Immature natural killer cell (primary cell): ENCODE measurements around the gene STOX1. TPM values are rescaled to one million over a fixed set of nuclear protein-coding genes. Genes with fewer than 3 reads are reported as not detected.
"Not testable (repeated sequence)": the region's sequence is repeated elsewhere in the genome, so short reads cannot be mapped to it uniquely, and the experiment has no call there.

Source experiments
- DNase-seq, 3 donors: peaks; one replicate each; pipeline ENCODE4 v3.0.0; 2022; ENCODE audit warnings: mixed read lengths in 1 of 3
- H3K27ac Mint-ChIP-seq, 6 donors: one replicate each; pipeline ENCODE4 v1.8.0; 2020; ENCODE audit warnings: mixed read lengths in 6 of 6, mild to moderate bottlenecking in 5 of 6, inconsistent platforms in 4 of 6, moderate library complexity in 3 of 6
- H3K27me3 Mint-ChIP-seq, 3 donors: one replicate each; pipeline ENCODE4 v1.8.0; 2020 to 2021; ENCODE audit warnings: low read depth in 3 of 3, mild to moderate bottlenecking in 3 of 3, mixed read lengths in 3 of 3, moderate library complexity in 3 of 3, inconsistent platforms in 1 of 3
- H3K36me3 Mint-ChIP-seq, 3 donors: one replicate each; pipeline ENCODE4 v1.8.0; 2020; ENCODE audit warnings: mixed read lengths in 3 of 3, inconsistent platforms in 2 of 3, mild to moderate bottlenecking in 2 of 3
- H3K4me1 Mint-ChIP-seq, 2 donors: one replicate each; pipeline ENCODE4 v1.8.0; 2020; ENCODE audit warnings: inconsistent platforms in 2 of 2, mild to moderate bottlenecking in 2 of 2, mixed read lengths in 2 of 2, moderate library complexity in 1 of 2
- H3K4me3 Mint-ChIP-seq, 5 donors: one replicate each; pipeline ENCODE4 v1.8.0; 2020; ENCODE audit warnings: mild to moderate bottlenecking in 5 of 5, mixed read lengths in 5 of 5, inconsistent platforms in 3 of 5, moderate library complexity in 3 of 5
- H3K9me3 Mint-ChIP-seq, 6 donors: one replicate each; pipeline ENCODE4 v1.8.0; 2020; ENCODE audit warnings: mild to moderate bottlenecking in 6 of 6, mixed read lengths in 6 of 6, inconsistent platforms in 4 of 6, moderate library complexity in 3 of 6
- polyA plus RNA-seq, 3 donors: library from polyadenylated mRNA; unstranded; fragments of 300-500 nt; fragmentation: Illumina TruSeq; gene quantifications; one replicate each; pipeline ENCODE4 v1.2.3, GENCODE V29; 2021

Gene STOX1, protein sequence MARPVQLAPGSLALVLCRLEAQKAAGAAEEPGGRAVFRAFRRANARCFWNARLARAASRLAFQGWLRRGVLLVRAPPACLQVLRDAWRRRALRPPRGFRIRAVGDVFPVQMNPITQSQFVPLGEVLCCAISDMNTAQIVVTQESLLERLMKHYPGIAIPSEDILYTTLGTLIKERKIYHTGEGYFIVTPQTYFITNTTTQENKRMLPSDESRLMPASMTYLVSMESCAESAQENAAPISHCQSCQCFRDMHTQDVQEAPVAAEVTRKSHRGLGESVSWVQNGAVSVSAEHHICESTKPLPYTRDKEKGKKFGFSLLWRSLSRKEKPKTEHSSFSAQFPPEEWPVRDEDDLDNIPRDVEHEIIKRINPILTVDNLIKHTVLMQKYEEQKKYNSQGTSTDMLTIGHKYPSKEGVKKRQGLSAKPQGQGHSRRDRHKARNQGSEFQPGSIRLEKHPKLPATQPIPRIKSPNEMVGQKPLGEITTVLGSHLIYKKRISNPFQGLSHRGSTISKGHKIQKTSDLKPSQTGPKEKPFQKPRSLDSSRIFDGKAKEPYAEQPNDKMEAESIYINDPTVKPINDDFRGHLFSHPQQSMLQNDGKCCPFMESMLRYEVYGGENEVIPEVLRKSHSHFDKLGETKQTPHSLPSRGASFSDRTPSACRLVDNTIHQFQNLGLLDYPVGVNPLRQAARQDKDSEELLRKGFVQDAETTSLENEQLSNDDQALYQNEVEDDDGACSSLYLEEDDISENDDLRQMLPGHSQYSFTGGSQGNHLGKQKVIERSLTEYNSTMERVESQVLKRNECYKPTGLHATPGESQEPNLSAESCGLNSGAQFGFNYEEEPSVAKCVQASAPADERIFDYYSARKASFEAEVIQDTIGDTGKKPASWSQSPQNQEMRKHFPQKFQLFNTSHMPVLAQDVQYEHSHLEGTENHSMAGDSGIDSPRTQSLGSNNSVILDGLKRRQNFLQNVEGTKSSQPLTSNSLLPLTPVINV
- polyA plus RNA-seq, result not detected

DNA sequence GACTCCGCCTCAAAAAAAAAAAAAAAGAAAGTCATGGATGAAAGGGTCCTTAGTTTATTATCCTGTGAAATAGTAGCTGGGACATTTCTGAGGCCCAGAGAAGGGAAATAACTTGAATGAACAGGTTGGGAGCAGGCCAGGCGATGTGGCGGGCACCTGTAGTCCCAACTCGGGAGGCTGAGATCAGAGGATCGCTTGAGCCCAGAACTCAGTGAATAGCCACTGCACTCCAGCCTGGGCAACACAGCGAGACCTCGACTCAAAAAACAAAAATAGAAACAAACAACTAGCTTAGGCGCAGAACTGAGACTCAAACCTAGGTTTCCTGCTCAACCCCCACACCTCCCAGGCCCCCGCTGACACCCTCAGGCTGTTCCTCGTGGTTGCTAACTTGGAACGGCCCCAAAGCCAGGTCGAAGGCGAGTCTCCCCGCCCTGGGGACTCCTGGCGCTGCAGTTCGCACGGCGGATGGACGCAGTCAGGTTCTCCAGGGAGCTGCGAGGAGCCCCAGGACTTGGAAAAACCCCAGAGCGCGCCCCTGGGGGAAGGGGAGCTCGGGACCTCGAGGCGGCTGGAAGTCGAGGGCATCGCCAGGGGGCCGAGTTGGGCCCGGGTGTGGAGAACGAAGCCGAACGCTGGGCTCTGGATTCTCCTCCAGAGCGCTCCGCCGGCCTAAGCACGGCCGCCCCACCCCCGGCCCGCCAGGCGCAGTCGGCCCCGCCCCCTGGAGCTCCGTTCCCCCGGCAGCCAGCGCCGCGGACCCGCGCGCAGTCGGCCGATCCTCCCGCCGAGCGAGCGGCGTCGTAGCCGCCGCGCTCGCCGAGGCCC is at the start of gene STOX1:
STOX1 (plus strand) TSS at position 768 of the 828 bp plus-strand sequence. CDS start 93 bp downstream, outside the sequence.
- Mint-ChIP-seq H3K36me3 (no peaks in the 10 kb centered on the region), H3K9me3 (no peaks in the 10 kb centered on the region), H3K27me3 (peaks cover 3 to 14% (median 7%) of the 10 kb centered on the region in 3 donors), H3K27ac (peak within 1 kb of the TSS in 1 of 6 donors; percentile 17), H3K4me3 (peak within 1 kb of the TSS; percentile 71 to 80 (median 79)), H3K4me1 (peaks cover 0 to 8% of the 10 kb centered on the region in 2 donors)
- DNase-seq, result peak; percentile 13 to 25 (median 16)

DNA sequence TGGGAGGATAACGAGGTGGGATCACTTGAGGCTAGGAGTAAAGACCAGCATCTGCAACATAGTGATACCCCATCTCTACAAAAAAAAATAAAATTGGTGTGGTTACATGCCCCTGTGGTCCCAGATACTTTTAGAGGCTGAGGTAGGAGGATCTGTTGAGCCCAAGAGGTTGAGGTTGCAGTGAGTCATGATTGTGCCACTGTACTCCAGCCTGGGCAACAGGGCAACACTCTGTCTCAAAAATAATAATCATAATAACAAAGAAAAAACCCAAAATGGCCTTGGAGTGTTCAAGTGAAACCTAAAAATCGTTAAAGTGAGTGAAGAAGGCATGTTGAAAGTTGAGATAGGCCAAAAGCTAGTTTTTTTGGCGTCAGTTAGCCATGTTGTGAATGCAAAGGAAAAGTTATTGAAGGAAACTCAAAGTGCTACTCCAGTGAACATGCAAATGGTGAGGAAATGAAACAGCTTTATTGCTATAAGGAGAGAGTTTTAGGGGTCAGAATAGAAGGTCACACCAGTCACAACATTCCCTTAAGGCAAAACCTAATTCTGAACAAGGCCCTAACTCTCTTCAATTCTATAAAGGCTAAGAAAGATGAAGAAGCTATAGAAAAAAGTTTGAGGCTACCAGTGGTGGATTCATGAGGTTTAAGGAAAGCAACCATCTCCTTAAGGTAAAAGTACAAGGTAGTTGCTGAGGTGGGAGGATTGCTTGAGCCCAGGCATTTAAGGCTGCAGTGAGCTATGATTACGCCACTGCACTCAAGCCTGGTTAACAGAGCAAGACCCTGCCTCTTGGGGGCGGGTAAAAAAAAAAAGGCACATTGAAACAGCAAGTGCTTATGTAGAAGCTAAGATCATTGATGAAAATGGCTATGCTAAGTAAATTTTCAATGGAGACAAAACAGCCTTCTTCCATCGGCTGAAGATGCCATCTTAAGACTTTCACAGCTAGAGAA is 45.4 kb upstream of the STOX1 start:
- no peaks in the 10 kb centered on the region for H3K9me3 Mint-ChIP-seq
- no peaks in the 10 kb centered on the region for H3K27me3 Mint-ChIP-seq
- peaks cover 16 to 49% (median 25%) of the 10 kb centered on the region in 3 donors for H3K36me3 Mint-ChIP-seq
- DNase-seq, result no peak
- H3K4me1 Mint-ChIP-seq, result no peaks in the 10 kb centered on the region
- peak overlapping the region in 4 of 6 donors; percentile 8 to 60 (median 46) for H3K27ac Mint-ChIP-seq
- no peak overlapping the region for H3K4me3 Mint-ChIP-seq

DNA sequence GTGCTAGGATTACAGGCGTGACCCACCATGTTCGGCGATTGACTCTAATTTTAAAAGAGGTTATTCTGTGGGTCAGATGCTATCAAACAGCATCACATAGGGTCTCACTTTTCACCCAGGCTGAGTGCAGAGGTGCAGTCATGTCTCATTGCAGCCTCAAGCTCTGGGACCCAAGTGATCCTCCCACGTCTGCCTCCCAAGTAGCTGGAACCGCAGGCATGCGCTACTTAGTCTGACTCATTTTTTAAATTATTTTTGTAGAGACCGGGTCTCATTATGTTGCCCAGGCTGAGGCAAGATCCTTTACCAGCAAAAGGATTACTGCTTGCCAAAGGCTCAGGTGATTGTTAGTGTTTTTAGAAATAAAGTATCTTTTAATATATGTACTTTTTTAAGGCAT is 42.9 kb upstream of the STOX1 start:
- Mint-ChIP-seq H3K27ac (peak overlapping the region in 1 of 6 donors; percentile 48), H3K36me3 (peaks cover 18 to 39% (median 22%) of the 10 kb centered on the region in 3 donors), H3K4me1 (no peaks in the 10 kb centered on the region), H3K4me3 (no peak overlapping the region), H3K27me3 (no peaks in the 10 kb centered on the region), H3K9me3 (no peaks in the 10 kb centered on the region)
- DNase-seq, result no peak

DNA sequence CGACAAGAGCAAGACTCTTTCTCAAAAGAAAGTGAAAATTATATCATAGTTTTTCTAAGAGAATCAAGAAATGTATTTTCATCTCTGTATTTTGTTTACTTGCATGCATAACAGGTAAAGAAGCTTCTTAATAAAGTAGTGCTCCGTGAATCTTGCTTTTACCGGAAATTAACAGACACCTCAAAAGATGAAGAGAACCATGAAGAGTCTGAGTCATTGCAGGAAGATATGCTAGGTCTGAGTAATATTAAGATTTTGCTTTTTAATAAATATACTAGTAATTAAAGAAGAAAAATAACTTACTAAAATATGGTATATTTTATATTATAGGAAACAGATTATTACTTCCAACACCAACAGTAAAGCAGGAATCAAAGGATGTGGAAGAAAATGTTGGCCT is 39.5 kb upstream of the STOX1 start:
- Mint-ChIP-seq H3K9me3 (no peaks in the 10 kb centered on the region), H3K4me3 (no peak overlapping the region), H3K27me3 (peaks cover 0 to 2% (median 0%) of the 10 kb centered on the region in 3 donors), H3K27ac (no peak overlapping the region), H3K4me1 (no peaks in the 10 kb centered on the region), H3K36me3 (peaks cover 13 to 38% (median 21%) of the 10 kb centered on the region in 3 donors)
- DNase-seq, result no peak

DNA sequence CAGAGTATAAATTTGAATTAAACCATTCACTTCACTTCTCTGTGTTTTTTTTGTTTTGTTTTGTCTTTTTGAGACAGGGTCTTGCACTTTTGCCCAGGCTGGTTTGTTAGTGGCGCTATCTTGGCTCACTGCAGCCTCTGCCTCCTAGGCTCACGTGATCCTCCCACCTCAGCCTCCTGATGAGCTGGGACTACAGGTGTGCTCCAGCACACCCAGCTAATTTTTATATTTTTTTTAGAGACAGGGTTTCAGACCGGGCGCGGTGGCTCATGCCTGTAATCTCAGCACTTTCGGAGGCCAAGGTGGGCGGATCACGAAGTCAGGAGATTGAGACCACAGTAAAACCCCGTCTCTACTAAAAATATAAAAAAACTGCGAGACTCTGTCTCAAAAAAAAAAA is 36.9 kb upstream of the STOX1 start:
- Mint-ChIP-seq H3K9me3 (no peaks in the 10 kb centered on the region), H3K4me3 (no peak overlapping the region), H3K36me3 (peaks cover 15 to 33% (median 20%) of the 10 kb centered on the region in 3 donors), H3K4me1 (no peaks in the 10 kb centered on the region), H3K27me3 (peaks cover 0 to 2% (median 0%) of the 10 kb centered on the region in 3 donors), H3K27ac (no peak overlapping the region)
- no peak for DNase-seq

DNA sequence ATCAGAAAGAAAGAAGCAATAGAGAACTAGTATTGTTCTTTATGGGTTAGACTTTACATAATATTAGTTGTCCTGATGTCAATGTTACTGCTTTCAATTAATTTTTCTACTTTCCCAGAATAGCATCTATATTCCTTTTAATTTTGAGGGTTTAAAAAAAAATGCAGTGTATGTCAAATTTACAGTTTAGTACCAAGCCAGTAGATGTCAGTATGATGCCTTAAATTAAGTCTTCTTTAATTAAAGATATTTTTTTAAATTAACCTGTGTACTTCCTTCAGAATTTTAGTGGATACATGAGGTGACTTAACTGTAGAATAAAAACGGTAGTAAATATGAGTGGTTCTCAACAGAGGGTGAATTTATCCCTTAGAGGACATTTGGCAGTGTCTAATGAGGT is 35.2 kb upstream of the STOX1 start:
- DNase-seq, result no peak
- Mint-ChIP-seq H3K9me3 (no peaks in the 10 kb centered on the region), H3K27me3 (peaks cover 0 to 2% (median 0%) of the 10 kb centered on the region in 3 donors), H3K27ac (no peak overlapping the region), H3K4me1 (no peaks in the 10 kb centered on the region), H3K4me3 (no peak overlapping the region), H3K36me3 (peaks cover 10 to 21% (median 13%) of the 10 kb centered on the region in 3 donors)

DNA sequence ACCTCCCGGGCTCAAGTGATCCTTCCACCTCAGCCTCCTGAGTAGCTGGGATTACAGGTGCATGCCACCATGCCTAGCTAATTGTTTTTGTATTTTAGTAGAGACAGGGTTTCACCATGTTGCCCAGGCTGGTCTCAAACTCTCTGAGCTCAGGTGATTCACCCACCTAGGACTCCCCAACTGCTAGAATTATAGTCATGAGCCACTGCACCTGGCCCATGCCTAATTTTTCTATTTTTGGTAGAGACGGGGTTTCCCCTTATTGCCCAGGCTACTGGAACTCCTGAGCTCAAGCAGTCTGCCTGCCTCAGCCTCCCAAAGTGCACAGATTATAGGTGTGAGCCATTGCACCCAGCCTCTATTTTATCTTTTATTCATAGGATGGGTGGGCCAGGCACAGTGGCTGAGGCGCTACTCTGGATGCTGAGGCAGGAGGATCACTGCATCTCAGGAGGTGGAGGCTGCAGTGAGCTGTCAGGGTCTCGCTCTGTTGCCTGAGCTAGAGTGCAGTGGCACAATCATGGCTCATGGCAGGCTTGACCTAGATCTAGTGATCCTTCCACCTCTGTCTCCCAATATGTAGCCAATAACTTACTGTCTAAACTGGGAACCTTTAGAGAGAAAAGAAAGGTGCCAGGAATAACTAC is 31.3 kb upstream of the STOX1 start:
- peaks cover 0 to 2% (median 0%) of the 10 kb centered on the region in 3 donors for H3K27me3 Mint-ChIP-seq

DNA sequence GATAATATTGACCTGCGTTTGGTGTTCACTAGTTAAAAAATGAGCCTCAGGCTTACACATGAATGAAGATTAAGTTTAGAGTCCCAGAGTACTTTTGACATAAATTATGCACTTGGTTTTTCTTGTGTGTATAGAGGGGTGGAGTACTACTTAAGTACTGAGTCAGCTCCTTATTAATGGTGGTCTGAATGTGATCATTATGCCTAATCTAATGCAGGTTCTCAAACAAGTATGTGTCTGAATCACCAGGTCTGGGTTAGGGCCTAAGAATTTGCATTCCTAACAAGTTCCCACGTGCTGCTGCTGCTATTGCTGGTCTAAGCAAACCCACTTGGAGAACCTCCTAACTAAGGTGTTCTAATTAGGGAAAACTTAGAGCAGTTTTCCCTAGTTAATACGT is 30.7 kb upstream of the STOX1 start:
- H3K4me1 Mint-ChIP-seq, result peaks cover 3 to 7% of the 10 kb centered on the region in 2 donors
- H3K27ac Mint-ChIP-seq, result no peak overlapping the region
- H3K36me3 Mint-ChIP-seq, result peaks cover 0 to 9% (median 9%) of the 10 kb centered on the region in 3 donors
- no peak for DNase-seq
- H3K4me3 Mint-ChIP-seq, result no peak overlapping the region
- no peaks in the 10 kb centered on the region for H3K9me3 Mint-ChIP-seq
- peaks cover 0 to 2% (median 0%) of the 10 kb centered on the region in 3 donors for H3K27me3 Mint-ChIP-seq

More for the DNA sequence above, 31.3 kb upstream of the STOX1 start:
- Mint-ChIP-seq H3K27ac (no peak overlapping the region), H3K36me3 (peaks cover under 1 to 11% (median 9%) of the 10 kb centered on the region in 3 donors), H3K4me1 (peaks cover 3 to 7% of the 10 kb centered on the region in 2 donors), H3K4me3 (no peak overlapping the region), H3K9me3 (no peaks in the 10 kb centered on the region)
- no peak for DNase-seq

DNA sequence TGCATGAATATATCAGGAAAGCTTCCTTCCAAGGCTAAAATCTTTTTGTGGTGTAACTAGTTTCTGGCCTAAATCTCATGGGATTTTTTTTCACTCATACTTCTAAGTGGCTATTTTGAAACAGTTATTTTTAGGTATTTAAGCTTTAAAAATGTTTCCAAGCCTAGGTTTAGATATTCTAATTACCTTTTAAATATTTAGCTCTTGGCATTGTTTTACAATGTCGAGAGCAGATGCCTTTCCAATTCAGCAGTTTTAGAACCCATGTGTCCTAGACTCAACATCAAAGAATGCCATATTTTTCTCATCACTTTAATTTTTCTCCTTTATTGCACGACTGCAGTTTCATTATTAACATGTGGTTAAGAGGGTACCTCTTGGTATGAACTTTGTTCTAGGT is 27.1 kb upstream of the STOX1 start:
- no peaks in the 10 kb centered on the region for H3K9me3 Mint-ChIP-seq
- peaks cover 3 to 7% of the 10 kb centered on the region in 2 donors for H3K4me1 Mint-ChIP-seq
- H3K36me3 Mint-ChIP-seq, result peaks cover 0 to 5% (median 5%) of the 10 kb centered on the region in 3 donors
- H3K27ac Mint-ChIP-seq, result no peak overlapping the region
- H3K27me3 Mint-ChIP-seq, result no peaks in the 10 kb centered on the region
- DNase-seq, result no peak
- no peak overlapping the region for H3K4me3 Mint-ChIP-seq

DNA sequence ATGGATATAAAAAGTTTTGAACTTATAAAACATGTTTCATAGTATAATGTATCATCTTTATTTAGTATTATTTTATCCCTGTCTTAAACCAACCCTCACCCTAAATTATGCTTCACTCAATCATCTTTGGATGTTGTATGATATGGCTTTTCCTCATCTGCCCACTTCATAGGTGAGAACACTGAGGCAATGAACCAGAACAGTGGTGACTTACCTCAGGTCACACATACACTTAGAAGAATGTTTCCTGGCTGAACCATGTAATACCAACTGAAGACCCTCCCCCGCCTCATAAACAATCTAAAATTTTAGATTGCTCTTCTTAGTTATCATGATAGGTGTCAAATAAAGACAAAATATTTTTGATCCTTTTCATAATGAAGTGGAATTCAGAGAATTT is 22.6 kb upstream of the STOX1 start:
- H3K9me3 Mint-ChIP-seq, result no peaks in the 10 kb centered on the region
- no peak overlapping the region for H3K4me3 Mint-ChIP-seq
- DNase-seq, result no peak
- H3K4me1 Mint-ChIP-seq, result no peaks in the 10 kb centered on the region
- H3K36me3 Mint-ChIP-seq, result no peaks in the 10 kb centered on the region
- no peaks in the 10 kb centered on the region for H3K27me3 Mint-ChIP-seq
- H3K27ac Mint-ChIP-seq, result no peak overlapping the region

DNA sequence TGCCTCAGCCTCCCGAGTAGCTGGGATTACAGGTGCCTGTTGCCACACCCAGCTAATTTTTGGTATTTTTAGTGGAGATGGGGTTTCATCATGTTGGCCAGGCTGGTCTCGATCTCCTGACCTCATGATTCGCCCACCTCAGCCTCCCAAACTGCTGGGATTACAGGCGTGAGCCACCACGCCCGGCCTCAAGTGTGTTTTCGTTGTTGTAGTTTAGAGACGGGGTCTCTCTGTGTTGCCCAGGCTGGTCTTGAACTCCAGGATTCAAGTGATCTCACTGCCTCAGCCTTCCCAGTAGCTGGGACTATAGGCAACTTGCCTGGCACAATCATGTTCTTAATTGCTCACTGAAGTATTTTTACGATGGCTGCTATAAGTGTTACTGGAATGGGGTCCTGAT is 16.5 kb upstream of the STOX1 start:
- H3K27ac Mint-ChIP-seq, DNase-seq, H3K4me3 Mint-ChIP-seq, H3K4me1 Mint-ChIP-seq, H3K36me3 Mint-ChIP-seq, H3K27me3 Mint-ChIP-seq, H3K9me3 Mint-ChIP-seq: not testable (repeated sequence)
